Keratinocyte (primary cell): Measurements from ENCODE around the gene IDH3A.

Experiments used
- CTCF ChIP-seq, 3 experiments: IDR thresholded peaks in 1 of 3; conservative IDR thresholded peaks in 1 of 3; optimal IDR thresholded peaks in 1 of 3; 2 replicates in 2 of 3; 3 replicates in 1 of 3; pipeline versions ENCODE3 to v1.5.1; 2011; ENCODE audit warnings: low read length in 3 of 3, mild to moderate bottlenecking in 3 of 3, moderate library complexity in 2 of 3, control low read depth in 1 of 3, inconsistent platforms in 1 of 3; ENCODE audit not compliant: insufficient read depth in 2 of 3; ENCODE audit errors: extremely low read depth in 1 of 3
- EZH2 ChIP-seq: IDR thresholded peaks from one replicate; pipeline ENCODE4 v1.6.1; 2012; ENCODE audit warnings: inconsistent platforms, mild to moderate bottlenecking, low read length, moderate library complexity

- TF ChIP-seq CTCF (optimal IDR thresholded peaks at IDR 0.05 in 1 of 3, IDR thresholded peaks at IDR 0.05 in 1 of 3, conservative IDR thresholded peaks at IDR 0.05 in 1 of 3; ENCODE audit: extremely low read depth in 1 of 3, insufficient read depth in 2 of 3, low read length in 3 of 3), result no peak
- no peak for TF ChIP-seq EZH2
Measured at GRCh38 chr15:78105476-78106241, 43.5 kb upstream of the IDH3A start.
